Activated CD8-positive, alpha-beta T cell treated with anti-CD3 and anti-CD28 coated beads for 36 hours (primary cell): ENCODE results near the gene HOXD8. TPM values are rescaled to one million over a fixed set of nuclear protein-coding genes. Genes with fewer than 3 reads are reported as not detected.

Experiments
- ATAC-seq: fragments of 200-7000 bp; cut with Tn5 transposase; one replicate; pipeline ENCODE4 v1.10.0; 2021; ENCODE audit warnings: mild to moderate bottlenecking, moderate library complexity
- CTCF ChIA-PET: fragments of 350-600 bp; sonication (Branson Sonifier 250); formaldehyde crosslinking; loops from one replicate; lab custom pipeline; 2021; ENCODE audit warnings: antibody characterized with exemption; lab: Charles Lee
- POLR2A ChIA-PET: fragments of 350-600 bp; sonication (Branson Sonifier 250); formaldehyde crosslinking; loops from one replicate; lab custom pipeline; 2021; ENCODE audit warnings: antibody characterized with exemption; lab: Charles Lee
- DNase-seq: peaks from one replicate; pipeline ENCODE4 v3.0.0-alpha.2; 2020
- H3K27ac Mint-ChIP-seq: one replicate; pipeline ENCODE4 v1.8.0; 2021; ENCODE audit warnings: mild to moderate bottlenecking, mixed read lengths
- H3K27me3 Mint-ChIP-seq: one replicate; pipeline ENCODE4 v1.8.0; 2021; ENCODE audit warnings: mixed read lengths
- H3K36me3 Mint-ChIP-seq: one replicate; pipeline ENCODE4 v1.8.0; 2021; ENCODE audit warnings: low read depth, mixed read lengths
- H3K4me1 Mint-ChIP-seq: one replicate; pipeline ENCODE4 v1.8.0; 2021; ENCODE audit warnings: low read depth, mixed read lengths
- H3K4me3 Mint-ChIP-seq: one replicate; pipeline ENCODE4 v1.8.0; 2021; ENCODE audit warnings: mild to moderate bottlenecking, moderate library complexity, mixed read lengths
- H3K9me3 Mint-ChIP-seq: one replicate; pipeline ENCODE4 v1.8.0; 2021; ENCODE audit warnings: mixed read lengths
- CTCF ChIP-seq: fragments of 200-600 bp; IDR thresholded peaks from one replicate; pipeline ENCODE4 v1.8.0; 2022; ENCODE audit warnings: antibody characterized with exemption, mild to moderate bottlenecking
- intact Hi-C: fragments of 100-400 bp; cut with micrococcal nuclease; formaldehyde crosslinking; loops from one replicate; pipeline ENCODE4 v1.10.0; 2022
- total RNA-seq, 2 experiments: library from RNA; stranded (reverse); gene quantifications; one replicate each; pipeline ENCODE4 v1.2.3, GENCODE V29; 2021

Gene HOXD8
- total RNA-seq, 2 experiments from 2014 or later: not detected

DNA sequence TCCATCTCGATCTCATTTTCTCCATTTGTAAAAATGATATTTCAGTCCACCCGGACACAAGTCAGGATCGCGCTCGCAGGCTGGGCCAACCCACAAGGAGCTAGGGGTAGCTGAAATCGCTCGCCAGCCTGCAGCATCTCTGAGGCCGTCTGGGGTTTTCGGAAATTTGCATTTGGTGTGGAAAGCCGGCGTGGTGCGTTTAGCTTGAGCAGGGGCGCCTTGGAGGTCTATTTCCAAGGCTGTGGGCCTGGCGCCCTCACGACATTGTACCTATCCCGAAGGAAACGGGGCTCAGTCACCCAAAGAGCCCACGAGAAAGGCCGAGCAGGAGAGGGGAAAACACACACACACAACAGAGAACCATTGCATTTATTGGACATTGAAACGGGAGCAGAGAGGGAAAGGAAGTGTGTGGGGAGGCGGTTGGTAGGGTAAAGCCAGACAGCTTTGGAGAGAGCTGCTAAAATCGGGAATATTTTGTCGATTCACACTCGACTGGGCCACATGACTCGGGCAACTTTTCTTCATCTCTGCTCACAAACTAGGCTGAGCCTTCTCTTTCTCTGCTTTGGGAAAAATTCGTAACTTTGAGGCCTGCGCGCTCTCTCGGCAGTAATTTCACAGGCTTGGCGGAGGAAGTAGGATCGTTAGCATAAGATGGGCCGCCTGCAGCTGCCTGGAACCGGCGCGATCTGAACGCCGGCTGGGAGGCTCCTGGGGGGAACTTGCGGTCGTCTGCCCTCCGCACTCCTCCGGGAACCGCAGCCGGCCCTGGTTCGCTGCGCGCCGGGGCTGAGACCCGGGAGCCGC is 1.1 kb upstream of the HOXD8 start:
- Mint-ChIP-seq H3K4me1 (peaks cover 28% of the 10 kb centered on the region), H3K4me3 (peak overlapping the region; percentile 15), H3K27ac (peak overlapping the region; percentile 57), H3K27me3 (peaks cover 79% of the 10 kb centered on the region), H3K36me3 (no peaks in the 10 kb centered on the region), H3K9me3 (no peaks in the 10 kb centered on the region)
- ChIA-PET CTCF (interaction anchor here (0.6 to 9.8 kb wide), 16 partner anchors 9 to 1033 kb away, joined by 3 to 95 read pairs (median 15); partner anchors contain the start of genes HOXD10 and HOXD4), POLR2A (interaction anchor here (0.5 to 0.6 kb wide), 3 partner anchors 13 to 860 kb away, joined by 3 read pairs; no protein-coding TSS in a partner anchor)
- no peak for TF ChIP-seq CTCF
- DNase-seq: no peak
- no peak for ATAC-seq
- intact Hi-C loops: loop anchor here (5.0 kb wide), 2 partner anchors 524 to 1019 kb away; no protein-coding TSS in a partner anchor

- DNase-seq: no peak
- CTCF ChIA-PET: interaction anchor here (1.0 to 9.8 kb wide), 4 partner anchors 10 to 523 kb away, joined by 3 to 95 read pairs (median 21); no protein-coding TSS in a partner anchor
- Mint-ChIP-seq H3K9me3 (no peaks in the 10 kb centered on the region), H3K27ac (no peak overlapping the region), H3K27me3 (peaks cover 78% of the 10 kb centered on the region), H3K4me3 (no peak overlapping the region), H3K4me1 (peaks cover 25% of the 10 kb centered on the region), H3K36me3 (no peaks in the 10 kb centered on the region)
- POLR2A ChIA-PET: no interaction called here
- TF ChIP-seq CTCF: no peak
- no peak for ATAC-seq
- intact Hi-C loops: loop anchor here (5.0 kb wide), 4 partner anchors 43 to 1018 kb away; no protein-coding TSS in a partner anchor
Measured at GRCh38 chr2:176129813-176130146, 275 bp downstream of the HOXD8 start.

GRCh38 chr2:176130147-176130956 is 847 bp downstream of the HOXD8 start:
- peak overlapping the region; percentile 35 for H3K4me3 Mint-ChIP-seq
- H3K27me3 Mint-ChIP-seq: peaks cover 78% of the 10 kb centered on the region
- CTCF ChIA-PET: interaction anchor here (1.0 to 9.8 kb wide), 7 partner anchors 10 to 523 kb away, joined by 3 to 95 read pairs (median 4); no protein-coding TSS in a partner anchor
- H3K4me1 Mint-ChIP-seq: peaks cover 25% of the 10 kb centered on the region
- no peak for TF ChIP-seq CTCF
- no peaks in the 10 kb centered on the region for H3K36me3 Mint-ChIP-seq
- ATAC-seq (peak; percentile 58), DNase-seq (peak; percentile 43)
- POLR2A ChIA-PET: interaction anchor here (0.6 kb wide), 1 partner anchor 1018 kb away, joined by 3 read pairs; no protein-coding TSS in a partner anchor
- no peaks in the 10 kb centered on the region for H3K9me3 Mint-ChIP-seq
- no peak overlapping the region for H3K27ac Mint-ChIP-seq
- intact Hi-C loops: loop anchor here (5.0 kb wide), 2 partner anchors 42 to 507 kb away; no protein-coding TSS in a partner anchor

- H3K4me3 Mint-ChIP-seq: peak overlapping the region; percentile 35
- DNase-seq (no peak), ATAC-seq (no peak)
- no peak overlapping the region for H3K27ac Mint-ChIP-seq
- H3K27me3 Mint-ChIP-seq: peaks cover 78% of the 10 kb centered on the region
- ChIA-PET CTCF (interaction anchor here (1.0 to 9.8 kb wide), 12 partner anchors 9 to 522 kb away, joined by 3 to 95 read pairs (median 4); no protein-coding TSS in a partner anchor), POLR2A (interaction anchor here (0.6 to 1.6 kb wide), 4 partner anchors 9 to 1017 kb away, joined by 3 to 4 read pairs (median 3); partner anchors contain the start of gene HOXD9)
- intact Hi-C loops: loop anchor here (5.0 kb wide), 2 partner anchors 41 to 506 kb away; no protein-coding TSS in a partner anchor
- no peak for TF ChIP-seq CTCF
- no peaks in the 10 kb centered on the region for H3K36me3 Mint-ChIP-seq
- H3K4me1 Mint-ChIP-seq: peaks cover 34% of the 10 kb centered on the region
- no peaks in the 10 kb centered on the region for H3K9me3 Mint-ChIP-seq
Measured at GRCh38 chr2:176130957-176131847, 1.7 kb downstream of the HOXD8 start.
